Endodermal cell (in vitro differentiated cells): ENCODE data around the gene TNFSF15. TPM values are rescaled to one million over a fixed set of nuclear protein-coding genes. Genes with fewer than 3 reads are reported as not detected.

ENCODE experiments used
- DNase-seq: peaks from one replicate; pipeline ENCODE4 v3.0.0-alpha.2; 2017
- H3K27ac ChIP-seq: 2 replicates; pipeline ENCODE4 v1.5.1; 2013; ENCODE audit warnings: mild to moderate bottlenecking, low read depth, low read length, moderate library complexity
- H3K27me3 ChIP-seq: 2 replicates; pipeline ENCODE4 v1.6.1; 2013; ENCODE audit warnings: mild to moderate bottlenecking, low read length, moderate library complexity; ENCODE audit not compliant: insufficient read depth, control insufficient read depth, poor library complexity, severe bottlenecking
- H3K36me3 ChIP-seq: 2 replicates; pipeline ENCODE4 v1.7.0; 2013; ENCODE audit warnings: mild to moderate bottlenecking, low read length, moderate library complexity; ENCODE audit not compliant: control insufficient read depth, insufficient read depth
- H3K4me1 ChIP-seq: one replicate; pipeline ENCODE4 v1.7.0; 2013; ENCODE audit warnings: low read length; ENCODE audit not compliant: control insufficient read depth, insufficient read depth
- H3K4me3 ChIP-seq: 2 replicates; pipeline ENCODE4 v1.5.1; 2013; ENCODE audit warnings: mild to moderate bottlenecking, low read length, moderate library complexity
- H3K9ac ChIP-seq: 2 replicates; pipeline ENCODE4 v1.6.1; 2013; ENCODE audit warnings: mild to moderate bottlenecking, low read length, moderate library complexity; ENCODE audit not compliant: poor library complexity, severe bottlenecking; ENCODE audit errors: extremely low read depth
- H3K9me3 ChIP-seq: 2 replicates; pipeline ENCODE4 v1.6.1; 2013; ENCODE audit warnings: mild to moderate bottlenecking, low read length, moderate library complexity; ENCODE audit not compliant: control insufficient read depth
- H3K27ac Mint-ChIP-seq: 2 replicates; pipeline ENCODE4 v1.8.0; 2020; ENCODE audit warnings: mixed read lengths
- H3K27me3 Mint-ChIP-seq: 2 replicates; pipeline ENCODE4 v1.8.0; 2021; ENCODE audit warnings: mild to moderate bottlenecking, mixed read lengths; ENCODE audit not compliant: insufficient read depth
- H3K36me3 Mint-ChIP-seq: 2 replicates; pipeline ENCODE4 v1.8.0; 2020; ENCODE audit warnings: low read depth, mixed read lengths
- H3K4me1 Mint-ChIP-seq: 2 replicates; pipeline ENCODE4 v1.8.0; 2020; ENCODE audit warnings: mixed read lengths
- H3K4me3 Mint-ChIP-seq: 2 replicates; pipeline ENCODE4 v1.8.0; 2020; ENCODE audit warnings: mild to moderate bottlenecking, moderate library complexity, mixed read lengths
- H3K9me3 Mint-ChIP-seq: 2 replicates; pipeline ENCODE4 v1.8.0; 2020; ENCODE audit warnings: mild to moderate bottlenecking, mixed read lengths
- WGBS, 2 experiments: methylation state at CpG; one replicate each; pipeline versions ENCODE4 v1.1.5 to v1.1.7; 2013; ENCODE audit warnings: missing lambda C conversion rate in 2 of 2, mixed read lengths in 1 of 2; ENCODE audit not compliant: insufficient coverage in 1 of 2, insufficient read length in 1 of 2; 5-methylcytosine and 5-hydroxymethylcytosine counted together
- total RNA-seq, 2 donors: library from RNA; stranded (reverse); fragmentation: NEBNext Ultra II Directional in 1 of 2; extraction: Animal tissue kit (Norgen Biotek cat#: 25700) in 1 of 2; gene quantifications; 2 replicates in 1 of 2; 3 replicates in 1 of 2; pipeline ENCODE4 v1.2.1, GENCODE V29; 2021
- TF ChIP-seq, protein P1 (sequence below): fragments of 200-600 bp; sonication (generic); conservative IDR thresholded peaks from 2 replicates; pipeline ENCODE4 v1.5.0; 2021; ENCODE audit warnings: antibody characterized with exemption, mild to moderate bottlenecking

The TNFSF15 gene
- total RNA-seq, 2 donors from 2014 or later: not detected

DNA sequence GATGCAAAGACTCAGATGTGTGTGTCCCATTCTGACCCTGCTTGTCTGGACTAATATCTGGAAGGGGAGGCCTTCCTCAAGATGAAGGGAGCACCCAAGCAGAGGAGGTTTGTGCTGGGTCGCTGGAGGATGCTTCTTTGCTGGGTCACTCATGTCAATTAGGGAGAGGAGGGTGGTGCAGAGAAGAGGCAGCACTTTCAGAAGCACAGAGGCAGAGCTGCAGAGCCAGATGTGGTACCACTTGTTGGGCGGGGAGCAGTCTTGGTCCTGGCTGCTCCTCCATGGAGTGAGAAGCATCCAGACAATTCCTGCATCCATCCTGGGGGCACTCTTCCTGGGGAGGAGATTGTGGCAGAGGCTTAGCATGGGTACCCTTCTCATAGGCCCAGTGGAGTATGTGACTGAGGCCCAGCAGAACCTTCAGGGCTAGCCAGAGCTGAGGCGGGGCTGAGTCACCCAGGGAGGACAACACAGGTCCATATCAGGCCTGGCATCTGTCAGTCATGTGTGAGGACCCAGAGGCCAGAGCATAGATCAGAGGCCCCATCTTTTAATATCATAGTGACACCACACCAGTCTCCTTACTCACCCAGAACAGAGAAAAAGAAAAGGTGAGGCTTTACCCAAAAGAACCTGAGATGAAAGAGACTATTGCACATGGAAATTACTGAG lies 59.8 kb downstream of the TNFSF15 start:
- Histone ChIP-seq H3K9ac (no peak overlapping the region), H3K4me3 (no peak overlapping the region), H3K36me3 (no peaks in the 10 kb centered on the region), H3K27me3 (no peaks in the 10 kb centered on the region), H3K4me1 (no peaks in the 10 kb centered on the region), H3K27ac (no peak overlapping the region), H3K9me3 (no peaks in the 10 kb centered on the region)
- Mint-ChIP-seq H3K9me3 (no peaks in the 10 kb centered on the region), H3K36me3 (no peaks in the 10 kb centered on the region), H3K27me3 (peaks cover 18% of the 10 kb centered on the region), H3K27ac (no peak overlapping the region), H3K4me1 (peaks cover 2% of the 10 kb centered on the region), H3K4me3 (no peak overlapping the region)
- 72 to 81% methylated on average over 3 of the region's 3 CpGs for WGBS, 2 experiments
- TF ChIP-seq, protein P1, sequence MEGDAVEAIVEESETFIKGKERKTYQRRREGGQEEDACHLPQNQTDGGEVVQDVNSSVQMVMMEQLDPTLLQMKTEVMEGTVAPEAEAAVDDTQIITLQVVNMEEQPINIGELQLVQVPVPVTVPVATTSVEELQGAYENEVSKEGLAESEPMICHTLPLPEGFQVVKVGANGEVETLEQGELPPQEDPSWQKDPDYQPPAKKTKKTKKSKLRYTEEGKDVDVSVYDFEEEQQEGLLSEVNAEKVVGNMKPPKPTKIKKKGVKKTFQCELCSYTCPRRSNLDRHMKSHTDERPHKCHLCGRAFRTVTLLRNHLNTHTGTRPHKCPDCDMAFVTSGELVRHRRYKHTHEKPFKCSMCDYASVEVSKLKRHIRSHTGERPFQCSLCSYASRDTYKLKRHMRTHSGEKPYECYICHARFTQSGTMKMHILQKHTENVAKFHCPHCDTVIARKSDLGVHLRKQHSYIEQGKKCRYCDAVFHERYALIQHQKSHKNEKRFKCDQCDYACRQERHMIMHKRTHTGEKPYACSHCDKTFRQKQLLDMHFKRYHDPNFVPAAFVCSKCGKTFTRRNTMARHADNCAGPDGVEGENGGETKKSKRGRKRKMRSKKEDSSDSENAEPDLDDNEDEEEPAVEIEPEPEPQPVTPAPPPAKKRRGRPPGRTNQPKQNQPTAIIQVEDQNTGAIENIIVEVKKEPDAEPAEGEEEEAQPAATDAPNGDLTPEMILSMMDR: no peak
- DNase-seq: no peak

DNA sequence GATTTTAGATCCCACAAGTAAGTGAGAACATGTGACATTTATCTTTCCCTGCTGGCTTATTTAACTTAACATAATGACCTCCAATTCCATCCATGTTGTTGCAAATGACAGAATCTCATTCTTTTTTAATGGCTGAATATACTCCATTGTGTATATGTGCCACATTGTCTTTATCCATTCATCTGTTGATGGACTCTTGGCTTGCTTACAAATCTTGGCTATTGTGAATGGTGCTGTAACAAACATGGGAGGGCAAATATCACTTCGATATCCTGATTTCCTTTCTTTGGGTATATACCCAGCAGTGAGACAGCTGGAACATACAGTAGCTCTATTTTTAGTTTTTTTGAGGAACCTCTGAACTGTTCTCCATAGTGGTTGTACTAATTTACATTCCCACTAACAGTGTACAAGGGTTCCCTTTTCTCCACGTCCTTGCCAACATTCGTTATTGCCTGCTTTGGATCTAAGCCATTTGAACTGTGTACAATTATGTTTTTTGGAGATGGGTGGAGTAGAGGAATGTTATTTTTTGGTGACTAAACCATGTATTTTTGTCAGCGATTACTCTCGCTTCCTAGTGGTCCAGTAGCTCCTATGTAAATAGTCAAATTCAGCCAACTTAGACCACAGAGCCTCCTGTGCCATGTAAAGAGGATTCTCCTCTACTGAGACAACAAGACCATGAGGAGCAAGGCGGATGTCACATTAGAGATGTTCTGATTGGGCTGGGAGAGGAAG lies 60.6 kb downstream of the TNFSF15 start:
- Histone ChIP-seq H3K4me3 (no peak overlapping the region), H3K9ac (no peak overlapping the region), H3K9me3 (no peaks in the 10 kb centered on the region), H3K27me3 (no peaks in the 10 kb centered on the region), H3K4me1 (no peaks in the 10 kb centered on the region), H3K27ac (no peak overlapping the region), H3K36me3 (no peaks in the 10 kb centered on the region)
- no peaks in the 10 kb centered on the region for H3K36me3 Mint-ChIP-seq
- H3K4me3 Mint-ChIP-seq: no peak overlapping the region
- peaks cover 25% of the 10 kb centered on the region for H3K27me3 Mint-ChIP-seq
- H3K27ac Mint-ChIP-seq: no peak overlapping the region
- WGBS, 2 experiments: 82 to 99% methylated on average over 3 to 6 of the region's 6 CpGs
- H3K9me3 Mint-ChIP-seq: no peaks in the 10 kb centered on the region
- TF ChIP-seq, protein P1: no peak
- DNase-seq: no peak
- H3K4me1 Mint-ChIP-seq: peaks cover 2% of the 10 kb centered on the region

DNA sequence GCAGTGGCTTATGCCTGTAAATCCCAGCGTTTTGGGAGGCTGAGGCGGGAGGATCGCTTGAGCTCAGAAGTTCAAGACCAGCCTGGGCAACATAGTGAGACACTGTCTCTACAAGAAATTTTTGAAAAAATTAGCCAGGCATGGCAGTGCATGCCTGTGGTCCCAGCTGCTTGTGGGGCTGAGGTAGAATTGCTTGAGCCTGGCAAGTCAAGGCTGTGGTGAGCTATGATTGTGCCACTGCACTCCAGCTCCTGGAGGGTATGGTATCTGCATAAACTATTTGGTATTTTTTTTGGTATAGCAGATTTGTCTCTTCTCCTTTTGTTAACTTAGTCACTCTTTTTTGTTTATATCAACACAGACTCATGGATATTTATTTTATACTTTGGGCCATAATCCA lies 62.4 kb downstream of the TNFSF15 start:
- DNase-seq: no peak
- Histone ChIP-seq H3K27me3 (no peaks in the 10 kb centered on the region), H3K9me3 (no peaks in the 10 kb centered on the region), H3K9ac (no peak overlapping the region), H3K4me3 (no peak overlapping the region), H3K36me3 (no peaks in the 10 kb centered on the region), H3K4me1 (no peaks in the 10 kb centered on the region), H3K27ac (no peak overlapping the region)
- Mint-ChIP-seq H3K9me3 (no peaks in the 10 kb centered on the region), H3K27ac (no peak overlapping the region), H3K4me3 (no peak overlapping the region), H3K4me1 (peaks cover 2% of the 10 kb centered on the region), H3K27me3 (peaks cover 23% of the 10 kb centered on the region), H3K36me3 (no peaks in the 10 kb centered on the region)
- TF ChIP-seq, protein P1: no peak
- WGBS, 2 experiments: 81 to 97% methylated on average over 3 of the region's 3 CpGs
